Measurements from ENCODE around the gene ASPA. TPM values are rescaled to one million over a fixed set of nuclear protein-coding genes. Genes with fewer than 3 reads are reported as not detected.

ASPA gene
- total and polyA plus RNA-seq, 2 of the 13 experiments (the other 11 are each of a cell fraction or from before 2014, with no cell fraction given): not detected

- Histone ChIP-seq H3K27me3 (ENCODE audit: control insufficient read depth in 1 of 2, insufficient read depth in 2 of 2, low read length in 2 of 2) (peaks cover 0 to 6% of the 10 kb centered on the region in 2 experiments; a peak in 2 of 5 replicates), H3K4me2 (ENCODE audit: low read depth, low read length) (no peak overlapping the region), H3K9me3 (ENCODE audit: low read length) (no peaks in the 10 kb centered on the region), H3K4me1 (ENCODE audit: insufficient read depth, low read length) (peaks cover 19% of the 10 kb centered on the region), H3K27ac (ENCODE audit: extremely low read length, insufficient read depth, low read length) (no peak overlapping the region), H3K4me3 (replicated peaks in 1 of 3; ENCODE audit: insufficient read depth in 1 of 3, low read depth in 2 of 3, low read length in 3 of 3) (no peak overlapping the region), H3K9ac (ENCODE audit: insufficient read depth, low read depth, low read length) (no peak overlapping the region), H3K79me2 (ENCODE audit: insufficient read depth, low read length) (no peaks in the 10 kb centered on the region), H3K36me3 (replicated peaks in 1 of 2; ENCODE audit: control insufficient read depth in 1 of 2, insufficient read depth in 2 of 2, low read length in 2 of 2) (no peaks in the 10 kb centered on the region), H2AFZ (ENCODE audit: low read length) (no peak overlapping the region), H4K20me1 (ENCODE audit: insufficient read depth, low read length) (no peaks in the 10 kb centered on the region)
- intact Hi-C loops (cut with micrococcal nuclease; ENCODE audit: unreplicated experiment): no loop called here
- POLR2A ChIA-PET: interaction anchor here (0.8 kb wide), 1 partner anchor 10 kb away, joined by 8 read pairs; no protein-coding TSS in a partner anchor
- ATAC-seq: peak; percentile 89
- TF ChIP-seq IKZF1 (IDR thresholded peaks at IDR 0.05): no peak
- TF ChIP-seq, protein P1, sequence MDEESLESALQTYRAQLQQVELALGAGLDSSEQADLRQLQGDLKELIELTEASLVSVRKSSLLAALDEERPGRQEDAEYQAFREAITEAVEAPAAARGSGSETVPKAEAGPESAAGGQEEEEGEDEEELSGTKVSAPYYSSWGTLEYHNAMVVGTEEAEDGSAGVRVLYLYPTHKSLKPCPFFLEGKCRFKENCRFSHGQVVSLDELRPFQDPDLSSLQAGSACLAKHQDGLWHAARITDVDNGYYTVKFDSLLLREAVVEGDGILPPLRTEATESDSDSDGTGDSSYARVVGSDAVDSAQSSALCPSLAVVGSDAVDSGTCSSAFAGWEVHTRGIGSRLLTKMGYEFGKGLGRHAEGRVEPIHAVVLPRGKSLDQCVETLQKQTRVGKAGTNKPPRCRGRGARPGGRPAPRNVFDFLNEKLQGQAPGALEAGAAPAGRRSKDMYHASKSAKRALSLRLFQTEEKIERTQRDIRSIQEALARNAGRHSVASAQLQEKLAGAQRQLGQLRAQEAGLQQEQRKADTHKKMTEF (CRISPR knock-in tag; IDR thresholded peaks at IDR 0.05): no peak
- TF ChIP-seq CTCF (CRISPR knock-in tag; IDR thresholded peaks at IDR 0.05): peak; percentile 37
- TF ChIP-seq ZNF292 (CRISPR knock-in tag; IDR thresholded peaks at IDR 0.05; ENCODE audit: borderline replicate concordance, low read depth): no peak
- no peak for TF ChIP-seq SRSF1 (optimal IDR thresholded peaks at IDR 0.05; ENCODE audit: low read depth, low read length)
- TF ChIP-seq TEAD3 (CRISPR knock-in tag; optimal IDR thresholded peaks at IDR 0.05; ENCODE audit: borderline replicate concordance): peak; percentile 14
- TF ChIP-seq NRL (CRISPR knock-in tag; IDR thresholded peaks at IDR 0.05; ENCODE audit: borderline replicate concordance): no peak
- TF ChIP-seq, protein P2, sequence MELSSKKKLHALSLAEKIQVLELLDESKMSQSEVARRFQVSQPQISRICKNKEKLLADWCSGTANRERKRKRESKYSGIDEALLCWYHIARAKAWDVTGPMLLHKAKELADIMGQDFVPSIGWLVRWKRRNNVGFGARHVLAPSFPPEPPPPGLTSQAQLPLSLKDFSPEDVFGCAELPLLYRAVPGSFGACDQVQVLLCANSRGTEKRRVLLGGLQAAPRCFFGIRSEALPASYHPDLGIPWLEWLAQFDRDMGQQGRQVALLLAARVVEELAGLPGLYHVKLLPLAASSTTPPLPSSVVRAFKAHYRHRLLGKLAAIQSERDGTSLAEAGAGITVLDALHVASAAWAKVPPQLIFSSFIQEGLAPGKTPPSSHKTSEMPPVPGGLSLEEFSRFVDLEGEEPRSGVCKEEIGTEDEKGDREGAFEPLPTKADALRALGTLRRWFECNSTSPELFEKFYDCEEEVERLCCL (CRISPR knock-in tag; IDR thresholded peaks at IDR 0.05; ENCODE audit: borderline replicate concordance): no peak
- TF ChIP-seq RAD21 (CRISPR knock-in tag; IDR thresholded peaks at IDR 0.05): peak; percentile 27; the same call in 1 of the 2 replicates
- TF ChIP-seq MLX (CRISPR knock-in tag; IDR thresholded peaks at IDR 0.05): no peak
- TF ChIP-seq GPBP1L1 (CRISPR knock-in tag; IDR thresholded peaks at IDR 0.05): no peak
- no peak for TF ChIP-seq MXI1 (IDR thresholded peaks at IDR 0.05; ENCODE audit: borderline replicate concordance, low read depth, low read length)
- no peak for TF ChIP-seq ZNF543 (CRISPR knock-in tag; IDR thresholded peaks at IDR 0.05)
- TF ChIP-seq, protein P3, sequence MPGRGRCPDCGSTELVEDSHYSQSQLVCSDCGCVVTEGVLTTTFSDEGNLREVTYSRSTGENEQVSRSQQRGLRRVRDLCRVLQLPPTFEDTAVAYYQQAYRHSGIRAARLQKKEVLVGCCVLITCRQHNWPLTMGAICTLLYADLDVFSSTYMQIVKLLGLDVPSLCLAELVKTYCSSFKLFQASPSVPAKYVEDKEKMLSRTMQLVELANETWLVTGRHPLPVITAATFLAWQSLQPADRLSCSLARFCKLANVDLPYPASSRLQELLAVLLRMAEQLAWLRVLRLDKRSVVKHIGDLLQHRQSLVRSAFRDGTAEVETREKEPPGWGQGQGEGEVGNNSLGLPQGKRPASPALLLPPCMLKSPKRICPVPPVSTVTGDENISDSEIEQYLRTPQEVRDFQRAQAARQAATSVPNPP (CRISPR knock-in tag; IDR thresholded peaks at IDR 0.05): no peak
- TF ChIP-seq GLMP (CRISPR knock-in tag; IDR thresholded peaks at IDR 0.05; ENCODE audit: borderline replicate concordance): no peak
- 0 out of 2 replicates have a peak, but pooled peaks have one; percentile 8 for TF ChIP-seq HNF4A (CRISPR knock-in tag; IDR thresholded peaks at IDR 0.05)
- no peak for DNase-seq (ENCODE audit: low spot score)
- 29% methylated on average over 2 of the region's 6 CpGs for WGBS (ENCODE audit: low lambda C conversion rate)
- FAIRE-seq: no peak
- in situ Hi-C loops (cut with HindIII; ENCODE audit: extremely low pct_ligation_motif_present, low pct_unique_long_range_greater_than_20kb): no loop called here
- CTCF ChIA-PET (ENCODE audit: low intra/inter-chr PET ratio, low total read pairs): no interaction called here
- no TSS peak for BruUV-seq (replicated peaks)
These were observed 75.4 kb downstream of the ASPA start for GRCh38 chr17:3551189-3551588.
